MCF 10A (cell line): Measurements from ENCODE around the gene ANXA7. TPM values are rescaled to one million over a fixed set of nuclear protein-coding genes. Genes with fewer than 3 reads are reported as not detected.

ENCODE experiments used
- BruUV-seq: library from RNA; stranded (reverse); fragments of 400-500 nt; replicated peaks from 2 replicates; lab custom pipeline; 2021; lab: Mats Ljungman, UMichigan
- CTCF ChIA-PET: fragments of 300-600 bp; sonication (Branson Sonifier 250); formaldehyde crosslinking; extraction: SDS; loops from one replicate; lab custom pipeline; 2021; ENCODE audit warnings: antibody characterized with exemption, inconsistent platforms; lab: Yijun Ruan, JAX
- POLR2A ChIA-PET: fragments of 300-600, 350-650 bp; sonication (Branson Sonifier 250); formaldehyde crosslinking; extraction: SDS; loops from one replicate; lab custom pipeline; 2020; ENCODE audit warnings: antibody characterized with exemption, inconsistent platforms; lab: Yijun Ruan, JAX
- DNase-seq: peaks from one replicate; pipeline ENCODE4 v3.0.0-alpha.2; 2018; ENCODE audit not compliant: unreplicated experiment
- H3K27ac Mint-ChIP-seq: one replicate; pipeline ENCODE4 v1.8.0; 2022; ENCODE audit warnings: mild to moderate bottlenecking, low read depth, mixed read lengths; ENCODE audit not compliant: unreplicated experiment
- H3K27me3 Mint-ChIP-seq: one replicate; pipeline ENCODE4 v1.8.0; 2022; ENCODE audit warnings: mixed read lengths; ENCODE audit not compliant: insufficient read depth, unreplicated experiment
- H3K36me3 Mint-ChIP-seq: one replicate; pipeline ENCODE4 v1.8.0; 2022; ENCODE audit warnings: mild to moderate bottlenecking, moderate library complexity, mixed read lengths; ENCODE audit not compliant: insufficient read depth, unreplicated experiment
- H3K4me1 Mint-ChIP-seq: one replicate; pipeline ENCODE4 v1.8.0; 2022; ENCODE audit warnings: mixed read lengths; ENCODE audit not compliant: insufficient read depth, unreplicated experiment
- H3K4me3 Mint-ChIP-seq: one replicate; pipeline ENCODE4 v1.8.0; 2022; ENCODE audit warnings: mild to moderate bottlenecking, moderate library complexity, mixed read lengths; ENCODE audit not compliant: unreplicated experiment
- H3K9me3 Mint-ChIP-seq: one replicate; pipeline ENCODE4 v1.8.0; 2022; ENCODE audit warnings: mixed read lengths; ENCODE audit not compliant: unreplicated experiment
- intact Hi-C: fragments of 100-400 bp; cut with micrococcal nuclease; formaldehyde crosslinking; loops from 2 replicates; pipeline ENCODE4 v1.14.1; 2022
- total RNA-seq: library from RNA; stranded (reverse); gene quantifications from 2 replicates; pipeline ENCODE4 v1.2.3, GENCODE V29; 2022
- TF ChIP-seq, protein P1 (sequence below): fragments of 200-600 bp; IDR thresholded peaks from one replicate; pipeline ENCODE4 v1.8.0; 2022; ENCODE audit warnings: antibody characterized with exemption, mild to moderate bottlenecking; ENCODE audit not compliant: unreplicated experiment

ANXA7 gene
- total RNA-seq, 1 experiment from 2014 or later, result 137 TPM

DNA sequence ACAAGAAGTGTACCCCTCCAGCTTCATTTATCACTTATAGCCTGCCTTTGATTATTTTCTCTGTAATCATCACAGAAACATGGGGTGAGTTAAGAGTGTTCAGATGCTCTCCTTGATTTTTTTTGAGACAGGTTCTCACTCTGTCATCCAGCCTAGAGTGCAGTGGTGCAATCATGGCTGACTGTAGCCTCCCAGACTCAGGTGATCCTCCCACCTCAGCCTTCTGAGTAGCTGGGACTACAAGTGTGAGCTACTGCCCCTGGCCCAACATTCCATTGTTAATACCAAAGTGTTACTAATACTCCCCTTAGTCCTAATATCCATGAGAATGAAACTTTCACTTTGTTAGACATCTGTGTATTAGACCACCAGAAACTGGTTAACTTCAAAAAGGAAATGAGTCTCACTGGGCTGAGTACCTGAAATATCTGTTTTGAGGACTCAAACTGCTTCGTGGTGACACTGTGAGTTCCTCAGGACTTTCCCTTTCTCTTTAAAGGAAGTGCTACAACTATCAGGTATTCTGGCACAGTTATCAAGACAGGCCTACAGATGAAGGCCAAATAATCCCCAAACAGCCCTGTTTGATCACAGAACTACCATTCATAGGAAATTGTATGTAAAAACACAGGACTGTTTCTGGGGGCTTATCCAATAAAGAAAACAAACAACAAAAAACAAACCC lies 34.7 kb downstream of the ANXA7 start:
- no peaks in the 10 kb centered on the region for H3K27me3 Mint-ChIP-seq
- TF ChIP-seq, protein P1, sequence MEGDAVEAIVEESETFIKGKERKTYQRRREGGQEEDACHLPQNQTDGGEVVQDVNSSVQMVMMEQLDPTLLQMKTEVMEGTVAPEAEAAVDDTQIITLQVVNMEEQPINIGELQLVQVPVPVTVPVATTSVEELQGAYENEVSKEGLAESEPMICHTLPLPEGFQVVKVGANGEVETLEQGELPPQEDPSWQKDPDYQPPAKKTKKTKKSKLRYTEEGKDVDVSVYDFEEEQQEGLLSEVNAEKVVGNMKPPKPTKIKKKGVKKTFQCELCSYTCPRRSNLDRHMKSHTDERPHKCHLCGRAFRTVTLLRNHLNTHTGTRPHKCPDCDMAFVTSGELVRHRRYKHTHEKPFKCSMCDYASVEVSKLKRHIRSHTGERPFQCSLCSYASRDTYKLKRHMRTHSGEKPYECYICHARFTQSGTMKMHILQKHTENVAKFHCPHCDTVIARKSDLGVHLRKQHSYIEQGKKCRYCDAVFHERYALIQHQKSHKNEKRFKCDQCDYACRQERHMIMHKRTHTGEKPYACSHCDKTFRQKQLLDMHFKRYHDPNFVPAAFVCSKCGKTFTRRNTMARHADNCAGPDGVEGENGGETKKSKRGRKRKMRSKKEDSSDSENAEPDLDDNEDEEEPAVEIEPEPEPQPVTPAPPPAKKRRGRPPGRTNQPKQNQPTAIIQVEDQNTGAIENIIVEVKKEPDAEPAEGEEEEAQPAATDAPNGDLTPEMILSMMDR, result no peak
- CTCF ChIA-PET, result interaction anchor here (0.7 kb wide), 1 partner anchor 127 kb away, joined by 6 read pairs; the partner anchor contains the start of gene MRPS16

DNA sequence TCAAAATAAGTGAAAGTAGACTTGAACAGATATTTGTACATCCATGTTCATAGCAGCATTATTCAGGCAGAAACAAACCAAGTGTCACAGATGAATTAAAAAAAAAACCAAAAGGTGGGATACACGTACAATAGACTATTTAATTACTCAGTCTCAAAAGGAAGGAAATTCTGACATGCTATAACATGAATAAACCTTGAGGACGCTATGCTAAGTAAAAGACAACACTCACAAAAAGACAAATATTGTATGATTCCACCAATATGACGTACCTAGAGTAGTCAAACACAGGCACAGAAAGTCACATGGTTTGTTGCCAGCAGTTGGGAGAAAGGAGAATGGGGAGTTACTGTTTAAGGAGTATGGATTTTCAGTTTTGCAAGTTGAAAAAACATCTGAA lies 37.2 kb downstream of the ANXA7 start:
- ChIA-PET CTCF (no interaction called here), POLR2A (interaction anchor here (0.7 to 0.8 kb wide), 2 partner anchors 13 to 19 kb away, joined by 3 read pairs; no protein-coding TSS in a partner anchor)
- intact Hi-C loops, result no loop called here
- H3K27ac Mint-ChIP-seq, result no peak overlapping the region
- H3K27me3 Mint-ChIP-seq, result no peaks in the 10 kb centered on the region
- H3K4me1 Mint-ChIP-seq, result no peaks in the 10 kb centered on the region
- DNase-seq, result no peak
- H3K4me3 Mint-ChIP-seq, result no peak overlapping the region
- H3K9me3 Mint-ChIP-seq, result no peaks in the 10 kb centered on the region
- no TSS peak for BruUV-seq
- TF ChIP-seq, protein P1, result no peak
- H3K36me3 Mint-ChIP-seq, result peaks cover 89% of the 10 kb centered on the region

More for the DNA sequence above, 34.7 kb downstream of the ANXA7 start:
- POLR2A ChIA-PET, result interaction anchor here (0.7 to 1.8 kb wide), 3 partner anchors 9 to 93 kb away, joined by 3 to 7 read pairs (median 3); no protein-coding TSS in a partner anchor
- peaks cover 86% of the 10 kb centered on the region for H3K36me3 Mint-ChIP-seq
- no peak for DNase-seq
- H3K27ac Mint-ChIP-seq, result no peak overlapping the region
- no TSS peak for BruUV-seq
- H3K4me3 Mint-ChIP-seq, result no peak overlapping the region
- H3K4me1 Mint-ChIP-seq, result no peaks in the 10 kb centered on the region
- intact Hi-C loops, result no loop called here
- H3K9me3 Mint-ChIP-seq, result no peaks in the 10 kb centered on the region

DNA sequence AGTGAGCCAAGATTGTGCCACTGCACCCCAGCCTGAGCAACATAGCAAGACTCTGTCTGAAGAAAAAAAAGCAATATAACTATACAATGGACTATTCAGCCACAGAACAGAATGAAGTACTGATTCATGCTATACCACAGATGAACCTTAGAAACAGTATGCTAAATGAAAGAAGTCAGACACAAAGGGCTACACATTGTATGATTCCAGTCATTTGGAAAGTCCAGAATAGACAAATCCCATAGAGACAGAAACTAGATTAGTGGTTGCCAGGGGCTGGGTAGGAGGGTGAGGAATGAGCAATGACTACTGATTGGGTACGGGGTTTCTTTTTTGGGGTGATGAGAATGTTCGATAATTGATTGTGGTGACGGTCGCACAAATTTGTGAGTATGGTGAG lies 45.6 kb downstream of the ANXA7 start:
- no peaks in the 10 kb centered on the region for H3K9me3 Mint-ChIP-seq
- intact Hi-C loops, result no loop called here
- ChIA-PET POLR2A (interaction anchor here (4.4 kb wide), 1 partner anchor 10 kb away, joined by 23 read pairs; the partner anchor contains the start of gene CFAP70), CTCF (no interaction called here)
- H3K27me3 Mint-ChIP-seq, result no peaks in the 10 kb centered on the region
- no TSS peak for BruUV-seq
- H3K4me1 Mint-ChIP-seq, result no peaks in the 10 kb centered on the region
- TF ChIP-seq, protein P1, result no peak
- peaks cover 85% of the 10 kb centered on the region for H3K36me3 Mint-ChIP-seq
- no peak for DNase-seq
- H3K27ac Mint-ChIP-seq, result no peak overlapping the region
- H3K4me3 Mint-ChIP-seq, result no peak overlapping the region
